HG03175 (cell line): ENCODE results near the gene ATP2A1.
A peak's percentile ranks its signal among the peaks of the same experiment; 100 is the strongest.
"Not testable (repeated sequence)": the region's sequence is repeated elsewhere in the genome, so short reads cannot be mapped to it uniquely, and the experiment has no call there.

Experiments
- ATAC-seq: cut with Tn5 transposase; IDR thresholded peaks from one replicate; pipeline ENCODE4 v1.9.1; 2021; ENCODE audit warnings: mild to moderate bottlenecking, moderate library complexity; ENCODE audit not compliant: unreplicated experiment

Gene ATP2A1

DNA sequence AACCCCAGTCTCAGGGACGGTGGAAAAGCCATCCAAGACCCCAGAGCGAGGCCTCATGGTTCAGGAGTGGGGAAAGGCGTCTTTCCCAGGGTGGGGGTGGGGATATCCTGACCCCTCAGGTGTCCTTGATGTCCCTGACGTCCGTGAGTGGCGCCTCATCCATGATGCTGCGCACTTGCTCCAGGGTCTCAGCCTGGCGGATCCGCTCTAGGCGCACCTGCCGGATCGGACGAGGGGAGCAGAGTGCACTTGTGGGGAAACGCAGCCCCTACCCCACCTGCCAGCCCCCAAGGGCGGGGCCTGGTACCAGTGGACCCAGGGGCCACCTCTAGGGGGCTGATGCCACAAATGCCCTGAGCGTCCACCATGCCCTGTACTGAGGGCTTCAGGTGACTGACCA, 26.5 kb downstream of the ATP2A1 start:
- ATAC-seq, result no peak

DNA sequence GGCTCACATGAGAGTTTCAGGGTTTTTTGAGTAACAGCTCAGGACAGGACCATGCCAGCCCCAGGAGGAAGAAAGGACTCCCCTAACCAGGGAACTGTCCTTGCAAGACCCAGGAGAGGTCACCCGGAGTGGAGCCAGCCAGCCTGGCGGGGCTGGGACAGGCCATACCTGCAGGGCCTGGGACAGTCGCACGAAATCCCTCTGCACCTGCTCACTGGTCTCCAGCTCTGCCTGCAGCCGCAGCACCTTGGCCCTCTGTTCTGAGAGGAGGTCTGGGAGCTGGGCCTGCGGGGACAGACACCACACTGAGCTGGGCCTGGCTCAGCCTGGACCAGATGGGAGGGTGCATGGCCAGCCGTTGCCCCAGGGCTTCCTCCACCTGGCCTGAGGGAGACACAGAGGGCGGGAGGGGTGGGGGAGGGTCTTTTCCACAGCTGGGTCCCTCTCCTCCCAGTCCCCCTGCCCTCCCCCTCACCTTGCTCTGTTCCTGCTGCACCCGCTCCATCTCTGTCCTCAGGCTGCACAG, 27.0 kb downstream of the ATP2A1 start:
- no peak for ATAC-seq

DNA sequence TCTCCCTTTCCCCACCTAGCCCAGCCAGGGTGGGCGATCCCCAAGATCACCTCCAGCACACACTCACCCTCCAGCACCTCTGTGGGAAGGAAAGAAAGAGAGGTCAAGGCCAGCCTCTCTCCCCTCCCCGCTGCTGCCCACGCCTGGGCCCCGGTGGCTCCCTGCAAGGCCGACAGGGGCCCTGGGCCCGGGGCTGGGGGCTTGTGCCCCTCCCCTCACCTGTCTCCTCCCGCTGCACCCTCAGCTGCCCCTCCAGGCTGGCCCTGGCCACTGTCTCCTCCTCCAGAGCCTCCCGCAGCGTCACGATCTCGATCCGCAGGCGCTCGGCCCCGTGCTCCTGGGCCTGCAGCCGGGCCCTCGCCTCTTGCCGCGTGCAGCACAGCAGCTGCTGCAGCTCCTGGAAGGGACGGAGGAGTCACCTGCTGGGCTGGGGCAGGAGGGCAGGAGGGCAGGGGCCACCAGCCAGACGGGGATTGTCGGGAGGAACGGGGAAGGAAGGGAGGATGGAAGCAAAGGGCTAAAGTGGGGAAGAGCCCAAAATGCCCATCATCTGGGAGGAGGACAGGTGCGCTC, 27.6 kb downstream of the ATP2A1 start:
- no peak for ATAC-seq

DNA sequence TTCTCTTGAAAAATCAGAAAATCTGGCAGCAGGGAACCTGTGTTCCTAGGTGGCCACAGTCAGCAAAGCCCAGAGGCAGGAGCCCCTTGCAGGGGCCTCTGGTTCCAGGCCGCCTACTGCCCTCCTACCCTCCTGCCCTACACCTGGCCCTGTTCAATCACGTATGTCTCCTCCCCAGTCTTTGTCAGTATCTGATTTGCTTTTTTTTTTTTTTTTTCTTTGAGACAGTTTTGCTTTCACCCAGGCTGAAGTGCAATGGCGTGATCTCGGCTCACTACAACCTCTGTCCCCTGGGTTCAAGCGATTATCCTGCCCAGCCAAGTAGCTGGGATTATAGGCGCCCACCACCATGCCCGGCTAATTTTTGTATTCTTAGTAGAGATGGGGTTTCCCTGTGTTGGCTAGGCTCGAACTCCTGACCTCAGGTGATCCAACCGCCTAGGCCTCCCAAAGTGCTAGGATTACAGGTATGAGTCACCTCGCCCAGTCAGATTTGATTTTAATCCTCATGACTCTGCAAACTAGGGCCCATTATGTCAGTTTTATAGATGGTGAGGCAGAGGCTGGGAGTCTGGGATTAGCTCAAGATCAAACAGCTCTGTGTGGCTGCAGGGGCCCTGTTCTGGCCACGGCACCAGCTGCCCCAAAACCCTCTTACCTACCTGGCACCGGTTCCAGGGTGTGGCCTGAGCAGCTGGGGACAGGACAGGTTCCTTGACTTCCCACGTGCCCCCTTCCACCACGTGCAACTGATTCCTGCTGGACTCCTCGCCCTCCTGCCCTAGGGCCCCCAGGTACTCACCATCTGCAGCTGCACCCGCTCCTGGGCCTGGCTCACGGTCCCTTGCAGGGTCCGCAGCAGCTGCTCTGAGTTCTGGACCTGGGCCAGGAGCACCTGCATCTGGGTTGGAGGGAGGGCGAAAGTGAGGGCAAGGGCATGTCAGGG, 32.1 kb downstream of the ATP2A1 start:
- no peak for ATAC-seq

DNA sequence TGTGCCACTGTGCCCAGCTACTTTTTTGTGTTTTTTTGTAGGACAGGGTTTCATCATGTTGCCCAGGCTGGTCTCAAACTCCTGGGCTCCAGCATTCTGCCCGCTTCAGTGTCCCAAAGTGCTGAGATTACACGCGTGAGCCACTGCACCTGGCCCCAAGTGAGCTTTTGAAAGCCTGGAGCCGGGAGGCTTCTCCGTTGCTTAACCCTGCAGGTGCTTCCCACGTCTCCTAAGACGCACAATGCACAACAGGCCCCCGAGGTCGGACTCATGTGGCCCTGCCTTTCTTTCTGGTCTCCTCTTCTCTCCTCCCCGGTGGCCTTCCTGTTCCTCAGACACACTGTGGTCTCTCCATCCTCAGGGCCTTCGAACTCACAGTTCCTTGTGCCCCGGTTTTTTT, 34.3 kb downstream of the ATP2A1 start:
- ATAC-seq, result no peak

DNA sequence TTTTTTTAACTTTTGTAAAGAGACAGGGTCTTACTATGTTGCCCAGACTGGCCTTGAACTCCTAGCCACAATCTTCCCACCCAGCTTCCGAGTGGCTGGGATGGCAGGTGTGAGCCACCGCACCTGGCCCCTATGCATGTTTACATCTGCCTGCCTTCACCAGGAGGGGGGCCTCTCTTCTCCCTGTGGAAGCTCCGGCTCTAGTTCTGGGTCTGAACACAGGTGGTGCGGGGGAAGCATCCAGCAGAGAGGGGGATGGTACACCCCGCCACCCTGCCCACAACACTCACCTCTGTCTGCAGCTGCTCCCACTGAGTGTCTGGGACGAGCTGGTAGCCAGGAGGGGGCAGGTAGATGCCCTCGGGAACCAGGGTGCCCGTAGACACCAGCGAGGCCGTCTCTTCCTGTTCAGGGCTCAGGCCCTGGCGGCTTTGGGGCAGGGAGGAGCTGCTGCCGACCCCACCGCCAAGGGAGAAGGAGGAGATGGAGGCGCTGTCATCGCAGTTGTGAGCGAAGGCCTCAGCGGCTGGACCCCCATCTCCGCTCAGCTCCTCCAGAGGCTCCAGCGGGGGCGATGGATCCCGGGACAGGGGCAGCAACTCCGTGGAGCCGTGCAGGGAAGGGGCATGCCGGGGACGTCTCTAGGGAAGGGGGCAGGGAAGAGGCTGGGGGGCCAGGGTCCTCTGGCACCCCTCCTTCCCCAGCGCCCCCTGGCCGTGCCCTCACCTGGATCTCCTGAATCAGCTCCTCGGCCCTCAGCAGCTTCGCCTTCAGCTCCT, 35.8 kb downstream of the ATP2A1 start:
- no peak for ATAC-seq

DNA sequence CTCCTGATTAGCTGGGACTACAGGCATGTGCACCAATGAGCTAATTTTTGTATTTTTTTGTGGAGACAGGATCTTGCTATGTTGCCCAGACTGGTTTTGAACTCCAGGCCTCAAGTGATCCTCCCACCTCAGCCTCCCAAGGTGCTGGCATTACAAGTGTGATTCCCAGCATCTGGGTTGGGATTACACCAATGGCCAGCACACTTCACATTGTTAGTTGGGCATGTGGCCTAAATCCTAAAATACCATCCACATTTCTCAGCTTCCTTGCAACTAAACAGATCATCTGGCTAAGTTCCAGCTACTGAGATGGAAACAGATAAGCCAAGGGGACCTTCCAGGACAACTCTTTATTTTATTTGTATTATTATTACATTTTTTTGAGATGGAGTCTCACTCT, 36.9 kb downstream of the ATP2A1 start:
- no peak for ATAC-seq

DNA sequence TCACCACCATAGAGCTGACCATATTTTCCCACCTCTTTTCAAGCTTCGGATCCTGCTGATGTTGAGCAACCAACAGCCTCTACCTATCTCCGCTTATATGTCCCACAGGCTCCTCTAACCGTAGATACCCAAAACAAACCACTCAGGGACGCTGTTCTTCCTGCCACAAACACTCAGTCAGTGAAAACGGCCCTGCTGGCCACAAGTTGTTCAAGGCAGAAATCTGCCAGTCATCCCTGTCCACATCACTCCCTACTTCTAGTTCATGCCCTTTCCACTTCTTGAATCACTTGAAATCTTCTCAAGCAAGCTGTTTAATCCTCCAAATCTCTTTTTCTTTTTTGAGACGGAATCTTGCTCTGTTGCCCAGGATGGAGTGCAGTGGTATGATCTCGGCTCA, 38.8 kb downstream of the ATP2A1 start:
- ATAC-seq, result no peak

DNA sequence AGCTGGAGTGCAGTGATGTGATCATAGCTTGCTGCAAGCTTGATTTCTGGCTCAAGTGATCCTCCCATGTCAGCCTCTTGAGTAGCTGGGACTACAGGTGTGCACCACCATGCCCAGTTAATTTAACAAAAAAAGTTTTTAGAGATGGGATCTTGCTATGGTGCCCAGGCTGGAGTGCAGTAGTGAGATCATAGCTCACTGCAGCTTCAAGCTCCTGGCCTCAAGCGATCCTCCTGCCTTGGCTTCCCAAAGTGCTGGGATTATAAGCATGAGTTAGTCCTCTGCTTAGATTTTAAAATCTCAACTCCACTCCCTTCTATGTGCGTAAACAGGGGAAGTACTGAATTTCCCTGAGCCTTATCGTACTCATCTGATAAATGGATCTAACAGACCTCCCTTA, 40.4 kb downstream of the ATP2A1 start:
- ATAC-seq, result no peak

DNA sequence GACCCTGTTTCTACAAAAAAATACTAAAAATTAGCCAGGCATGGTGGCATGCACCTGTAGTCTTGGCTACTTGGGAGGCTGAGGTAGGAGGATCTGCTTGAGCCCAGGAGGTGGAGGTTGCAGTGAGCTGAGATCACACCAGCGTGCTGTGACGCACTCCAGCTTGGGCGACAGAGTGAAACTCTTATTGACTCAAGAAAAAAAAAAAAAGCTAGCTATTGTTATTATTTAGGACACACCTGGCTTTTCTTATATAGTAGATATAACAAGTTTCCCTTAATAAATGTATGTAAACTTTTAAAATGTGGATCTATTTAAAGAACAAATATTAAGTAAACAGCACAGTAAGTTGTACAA, 44.9 kb downstream of the ATP2A1 start:
- ATAC-seq, result no peak

DNA sequence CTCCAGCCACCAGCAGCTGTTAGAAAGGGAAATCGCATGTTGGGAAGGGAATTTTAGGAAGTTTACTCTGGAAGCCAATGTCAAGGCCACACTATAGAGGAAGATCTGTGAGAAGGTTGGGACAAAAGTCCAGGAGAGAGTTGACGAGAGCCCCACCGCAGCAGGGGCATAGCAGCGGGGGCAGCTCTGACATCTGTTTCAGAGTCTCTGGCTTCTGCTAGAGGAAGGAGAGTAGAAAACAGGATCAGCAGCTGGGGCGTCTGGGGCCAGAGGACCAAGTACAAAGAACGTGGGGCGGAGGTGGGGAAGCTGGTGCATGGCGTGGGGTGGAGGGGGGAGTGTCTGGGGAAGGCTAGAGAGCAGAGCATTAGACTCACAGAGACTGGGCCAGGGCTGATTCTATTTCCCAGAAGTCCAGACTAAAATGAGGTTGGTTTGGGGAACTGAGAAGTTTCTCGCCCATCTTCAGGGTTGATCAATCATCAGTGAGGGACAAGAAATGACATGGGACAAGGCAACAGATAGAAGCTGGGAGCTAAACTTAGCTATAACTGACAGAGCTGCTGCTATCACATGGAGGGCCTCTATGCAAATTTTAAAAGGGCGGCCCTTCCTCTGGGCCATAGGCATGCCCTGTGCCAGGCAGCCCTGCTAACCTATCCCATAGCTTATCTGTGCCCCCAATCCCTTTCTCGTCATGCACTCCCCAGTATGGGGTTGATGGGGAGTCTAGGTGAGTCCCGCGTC, 45.5 kb downstream of the ATP2A1 start:
- ATAC-seq, result peak; percentile 51

DNA sequence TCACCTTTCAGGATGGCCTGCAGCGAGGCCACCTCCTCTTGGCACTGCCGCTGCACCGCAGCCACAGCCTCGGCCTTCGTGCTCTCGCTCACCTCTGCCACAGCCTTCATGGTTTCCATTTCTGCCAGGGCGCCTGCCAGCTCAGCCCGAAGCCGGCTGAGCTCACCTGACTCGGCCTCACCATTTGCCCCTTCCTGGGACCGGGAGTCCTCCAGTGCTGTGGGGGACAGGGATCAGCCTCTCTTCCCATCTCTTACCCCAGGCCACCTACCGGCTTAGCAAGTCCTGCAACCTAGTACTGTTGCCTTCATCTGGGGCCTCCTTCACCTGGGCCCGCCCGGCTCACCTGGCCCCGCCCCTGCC, 46.1 kb downstream of the ATP2A1 start:
- no peak for ATAC-seq

DNA sequence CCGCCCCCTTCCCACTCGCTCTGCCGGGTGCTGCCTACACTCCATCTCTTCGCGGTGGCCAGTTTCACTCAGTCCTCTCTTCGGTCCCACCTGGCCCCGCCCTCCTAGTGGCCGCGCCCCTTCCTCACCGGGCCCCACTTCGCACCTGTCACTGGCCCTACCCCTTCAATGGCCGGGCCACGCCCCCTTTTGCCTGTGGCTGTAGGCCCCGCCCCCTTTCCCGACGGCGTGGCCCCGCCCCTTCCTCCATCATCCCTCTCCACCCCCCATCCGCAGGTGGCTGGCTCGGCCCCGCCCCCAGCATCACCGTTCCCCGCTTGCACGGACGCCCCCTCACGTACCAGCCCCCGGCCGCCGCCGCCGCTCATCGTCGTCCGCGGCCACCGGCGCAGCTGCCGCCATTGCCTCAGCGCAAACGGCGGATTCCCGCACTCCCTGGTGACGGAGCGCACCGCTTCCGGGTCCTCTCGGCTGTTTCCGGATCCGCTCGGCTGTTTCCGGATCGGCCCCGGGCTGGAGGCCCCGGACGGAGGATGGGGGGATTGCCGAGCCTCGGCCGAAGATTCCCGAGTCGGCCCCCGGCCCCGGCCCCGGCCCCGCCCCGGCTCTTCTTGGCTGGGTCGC, 46.6 kb downstream of the ATP2A1 start, which contains the start of gene RABEP2:
RABEP2 (minus strand) TSS at position 477 of the 624 bp plus-strand sequence; CDS start at position 402, 75 bp downstream.
- ATAC-seq, result peak; percentile 66

DNA sequence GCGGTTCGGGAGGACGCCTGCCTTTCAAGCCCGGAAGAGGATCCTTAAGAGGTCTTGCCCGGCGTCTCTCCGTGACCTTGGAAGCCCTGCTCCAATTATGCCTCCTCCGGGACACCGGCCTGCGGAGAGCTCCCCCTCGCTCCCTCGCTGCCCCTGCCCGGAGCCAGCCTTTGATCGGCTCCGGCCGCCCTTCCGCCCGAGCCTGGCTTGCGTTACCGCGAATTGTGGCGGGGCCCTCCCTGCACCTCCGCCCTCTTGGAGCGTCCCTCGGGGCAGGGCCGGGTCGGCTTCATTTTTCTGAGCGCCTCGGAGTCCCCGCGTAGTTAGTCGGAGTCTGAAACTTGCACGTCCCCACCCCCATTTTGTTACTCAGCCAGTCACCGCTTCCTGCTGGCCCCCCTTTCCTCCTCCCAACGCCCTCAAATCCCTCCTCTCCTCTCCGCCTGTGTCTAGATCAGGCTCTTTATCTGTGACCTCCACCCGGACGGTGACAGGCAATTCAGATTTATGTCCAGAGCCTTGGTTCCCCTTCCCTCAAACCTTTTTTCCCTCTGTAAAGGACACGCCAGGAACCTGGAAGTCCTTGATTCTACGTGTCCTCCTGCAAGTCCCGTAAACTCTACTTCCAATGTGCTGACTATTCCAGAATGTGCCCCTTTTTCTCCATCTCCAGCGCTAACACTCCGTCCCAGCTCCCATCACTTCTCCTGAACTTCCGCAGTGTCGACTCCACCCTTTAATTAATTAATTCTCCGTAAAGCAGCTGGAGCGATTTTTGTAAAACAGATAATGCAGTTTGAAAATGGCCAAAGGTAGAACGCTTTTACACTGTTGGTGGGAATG, 47.3 kb downstream of the ATP2A1 start:
- ATAC-seq, result peak; percentile 32

DNA sequence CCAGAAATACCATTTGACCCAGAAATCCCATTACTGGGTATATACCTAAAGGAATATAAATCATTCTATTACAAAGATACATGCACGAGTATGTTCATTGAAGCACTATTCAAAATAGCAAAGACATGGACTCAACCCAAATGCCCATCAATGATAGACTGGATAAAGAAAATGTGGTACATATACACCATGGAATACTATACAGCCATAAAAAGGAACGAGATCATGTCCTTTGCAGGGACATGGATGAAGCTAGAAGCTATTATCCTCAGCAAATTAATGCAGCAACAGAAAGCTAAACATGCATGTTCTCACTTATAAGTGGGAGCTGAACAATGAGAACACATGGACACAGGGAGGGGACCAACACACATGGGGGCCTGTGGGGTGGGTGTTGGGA, 48.0 kb downstream of the ATP2A1 start:
- ATAC-seq, result not testable (repeated sequence)

DNA sequence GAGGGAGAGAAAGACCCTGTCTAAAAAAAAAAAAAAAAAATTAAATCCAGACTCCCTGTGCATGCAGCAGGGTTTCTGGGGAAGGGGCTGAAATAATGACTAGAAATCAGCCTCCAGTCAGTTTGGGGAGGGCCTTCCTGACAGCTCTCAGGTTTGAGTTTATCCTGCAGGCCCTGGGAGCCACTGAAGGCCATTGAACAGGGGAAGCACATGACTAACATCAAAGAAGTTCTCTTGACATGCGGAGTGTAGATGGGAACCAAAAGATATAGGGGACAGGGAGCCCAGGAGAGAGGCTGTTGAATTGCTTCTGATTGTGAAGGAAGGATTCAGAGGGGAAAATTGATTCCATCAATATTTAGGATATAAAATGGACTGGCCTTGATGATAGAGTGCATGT, 49.5 kb downstream of the ATP2A1 start:
- no peak for ATAC-seq

DNA sequence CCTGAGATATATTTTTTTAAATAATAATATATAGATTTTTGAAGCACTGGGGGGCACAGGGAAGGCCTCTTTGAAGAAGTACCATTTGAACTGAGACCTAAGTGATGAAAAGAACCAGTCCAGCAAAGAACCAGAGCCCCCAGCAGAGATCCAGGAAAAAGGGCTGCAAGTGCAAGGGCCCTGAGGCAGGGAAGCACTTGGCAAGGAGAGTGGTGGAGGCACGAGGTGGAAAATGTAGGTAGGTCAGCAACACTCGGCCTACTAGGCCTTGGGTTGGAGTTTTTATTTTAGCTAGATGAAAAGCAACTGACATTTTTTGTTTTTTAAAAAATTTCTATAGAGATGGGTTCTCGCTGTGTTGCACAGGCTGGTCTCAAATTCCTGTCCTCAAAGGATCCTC, 51.9 kb downstream of the ATP2A1 start:
- ATAC-seq, result no peak

DNA sequence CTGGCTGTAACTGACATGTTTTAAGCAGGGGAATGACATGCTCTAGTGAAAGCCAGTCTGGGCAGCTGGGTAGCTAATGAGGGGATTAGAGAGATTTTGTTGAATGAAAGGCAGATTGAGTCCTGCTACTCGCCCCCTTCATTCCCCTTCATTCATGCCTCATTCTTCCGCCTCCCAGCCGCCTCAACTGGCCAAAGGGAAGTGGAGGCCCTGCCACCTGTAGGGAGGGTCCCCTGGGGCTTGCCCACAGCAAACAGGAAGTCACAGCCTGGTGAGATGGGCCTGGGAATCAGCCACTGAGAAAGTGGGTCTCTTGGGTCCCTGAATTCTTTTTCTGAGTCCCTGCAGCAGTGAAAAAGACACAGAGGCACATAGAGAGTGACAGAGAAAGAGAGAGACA, 52.4 kb downstream of the ATP2A1 start:
- no peak for ATAC-seq

DNA sequence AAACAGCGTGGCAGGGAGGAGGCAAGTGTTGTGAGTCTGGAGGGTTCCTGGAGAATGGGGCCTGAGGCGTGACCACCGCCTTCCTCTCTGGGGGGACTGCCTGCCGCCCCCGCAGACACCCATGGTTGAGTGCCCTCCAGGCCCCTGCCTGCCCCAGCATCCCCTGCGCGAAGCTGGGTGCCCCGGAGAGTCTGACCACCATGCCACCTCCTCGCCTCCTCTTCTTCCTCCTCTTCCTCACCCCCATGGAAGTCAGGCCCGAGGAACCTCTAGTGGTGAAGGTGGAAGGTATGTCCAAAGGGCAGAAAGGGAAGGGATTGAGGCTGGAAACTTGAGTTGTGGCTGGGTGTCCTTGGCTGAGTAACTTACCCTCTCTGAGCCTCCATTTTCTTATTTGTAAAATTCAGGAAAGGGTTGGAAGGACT, 53.5 kb downstream of the ATP2A1 start, which contains the start of gene CD19:
CD19 (plus strand) TSS at position 171 of the 425 bp plus-strand sequence; CDS start at position 201, 30 bp downstream.
- ATAC-seq, result no peak
